GM12878 (cell line): Measurements from ENCODE around the gene CALML4. TPM values are rescaled to one million over a fixed set of nuclear protein-coding genes. Genes with fewer than 3 reads are reported as not detected.

ENCODE experiments used
- ATAC-seq: fragments of 200-7000 bp; cut with Tn5 transposase; 3 replicates; pipeline ENCODE4 v1.9.1; 2020; ENCODE audit warnings: mild to moderate bottlenecking, moderate library complexity
- BruUV-seq: library from RNA; stranded (reverse); fragments of 400-500 nt; replicated peaks from 2 replicates; lab custom pipeline; 2021; lab: Mats Ljungman, UMichigan
- CTCF ChIA-PET: fragments of 300-600 bp; sonication (Branson Sonifier 250); formaldehyde crosslinking; extraction: SDS; loops from one replicate; lab custom pipeline; 2021; ENCODE audit warnings: inconsistent platforms; lab: Yijun Ruan, JAX
- POLR2A ChIA-PET: fragments of 350-600 bp; formaldehyde crosslinking; extraction: SDS; loops from one replicate; lab custom pipeline; 2021; ENCODE audit warnings: inconsistent platforms; lab: Charles Lee
- RAD21 ChIA-PET: fragments of 300-600 bp; sonication (Branson Sonifier 250); formaldehyde crosslinking; loops from one replicate; lab custom pipeline; 2023; ENCODE audit warnings: antibody characterized with exemption; ENCODE audit not compliant: unreplicated experiment; lab: Charles Lee
- SMC1A ChIA-PET: fragments of 300-600 bp; sonication (Branson Sonifier 250); formaldehyde crosslinking; loops from one replicate; lab custom pipeline; 2023; ENCODE audit not compliant: unreplicated experiment, uncharacterized antibody; lab: Charles Lee
- DNase-seq: peaks from one replicate; pipeline ENCODE4 v3.0.0-alpha.2; 2011; ENCODE audit warnings: low read depth, low spot score
- FAIRE-seq: peaks from 3 replicates; lab custom pipeline; 2011; peaks lifted over from hg19 to GRCh38; lab: Jason Lieb, UNC
- H2AFZ ChIP-seq: 2 replicates; pipeline ENCODE4 v1.6.0; 2011; ENCODE audit warnings: low read depth, low read length, control low read depth; ENCODE audit not compliant: control insufficient read depth
- H3K27ac ChIP-seq: 2 replicates; pipeline ENCODE4 v1.5.1; 2011; ENCODE audit warnings: control low read depth; ENCODE audit not compliant: control insufficient read depth, insufficient read depth
- H3K27me3 ChIP-seq, 2 experiments: replicated peaks in 1 of 2; 2 replicates each; pipeline versions ENCODE4 v1.6.0 to v1.6.1; 2011; ENCODE audit warnings: low read length in 1 of 2; ENCODE audit not compliant: control insufficient read depth in 2 of 2, insufficient read depth in 2 of 2
- H3K36me3 ChIP-seq, 2 experiments: 2 replicates each; pipeline ENCODE4 v1.5.1; 2011; ENCODE audit warnings: low read length in 1 of 2; ENCODE audit not compliant: control insufficient read depth in 2 of 2, insufficient read depth in 2 of 2
- H3K4me1 ChIP-seq: 2 replicates; pipeline ENCODE4 v1.6.1; 2011; ENCODE audit warnings: mild to moderate bottlenecking, low read length, moderate library complexity, mixed read lengths; ENCODE audit not compliant: control insufficient read depth, insufficient read depth
- H3K4me2 ChIP-seq: 2 replicates; pipeline ENCODE4 v1.6.0; 2011; ENCODE audit warnings: control low read depth; ENCODE audit not compliant: control insufficient read depth, insufficient read depth
- H3K4me3 ChIP-seq: fragments of 200-600 bp; sonication (generic); 2 replicates; pipeline ENCODE4 v1.5.1; 2016
- H3K79me2 ChIP-seq: 2 replicates; pipeline ENCODE4 v1.6.0; 2011; ENCODE audit warnings: low read length; ENCODE audit not compliant: control insufficient read depth, insufficient read depth
- H3K9ac ChIP-seq: 2 replicates; pipeline ENCODE4 v1.8.0; 2011; ENCODE audit warnings: low read length, control low read depth, mixed read lengths; ENCODE audit not compliant: control insufficient read depth, insufficient read depth
- H3K9me3 ChIP-seq: replicated peaks from 3 replicates; pipeline ENCODE4 v1.5.1; 2011; ENCODE audit warnings: mild to moderate bottlenecking, low read length; ENCODE audit not compliant: control insufficient read depth, insufficient read depth
- H4K20me1 ChIP-seq: 2 replicates; pipeline ENCODE4 v1.6.0; 2011; ENCODE audit not compliant: control insufficient read depth, insufficient read depth
- BRCA1 ChIP-seq: IDR thresholded peaks from 2 replicates; pipeline ENCODE4 v1.6.1; 2011; ENCODE audit warnings: low read depth, low read length, improper control_type of control experiment
- CBX3 ChIP-seq: fragments of 200-600 bp; sonication (generic); IDR thresholded peaks from 2 replicates; pipeline ENCODE4 v1.6.1; 2016; ENCODE audit warnings: low read depth, borderline replicate concordance
- CTCF ChIP-seq, 3 experiments: IDR thresholded peaks in 2 of 3; conservative IDR thresholded peaks in 1 of 3; 2 replicates each; pipeline ENCODE4 v1.5.1; 2011; ENCODE audit warnings: low read depth in 3 of 3, low read length in 3 of 3, mild to moderate bottlenecking in 3 of 3, control low read depth in 2 of 3, moderate library complexity in 2 of 3, inconsistent platforms in 1 of 3, mixed read lengths in 1 of 3; ENCODE audit not compliant: control insufficient read depth in 2 of 3, insufficient read depth in 1 of 3; ENCODE audit errors: extremely low read depth in 1 of 3
- HDAC2 ChIP-seq: fragments of 200-600 bp; sonication (generic); IDR thresholded peaks from 2 replicates; pipeline ENCODE4 v1.6.1; 2017
- NFYA ChIP-seq: IDR thresholded peaks from 2 replicates; pipeline ENCODE4 v1.6.1; 2011; ENCODE audit warnings: low read depth, mild to moderate bottlenecking, low read length, improper control_type of control experiment, borderline replicate concordance
- NFYB ChIP-seq: IDR thresholded peaks from 2 replicates; pipeline ENCODE4 v1.6.1; 2011; ENCODE audit warnings: low read depth, mild to moderate bottlenecking, low read length, improper control_type of control experiment, moderate library complexity; ENCODE audit not compliant: insufficient read depth
- PAX5 ChIP-seq: IDR thresholded peaks from 2 replicates; pipeline ENCODE4 v1.6.1; 2011; ENCODE audit warnings: low read depth, low read length, borderline replicate concordance
- PBX3 ChIP-seq: IDR thresholded peaks from 2 replicates; pipeline ENCODE4 v1.6.1; 2011; ENCODE audit warnings: mild to moderate bottlenecking, low read depth, low read length, moderate library complexity; ENCODE audit not compliant: insufficient replicate concordance
- PML ChIP-seq: IDR thresholded peaks from 2 replicates; pipeline ENCODE4 v1.6.1; 2012; ENCODE audit warnings: low read length, inconsistent platforms
- RAD51 ChIP-seq: fragments of 450-650 bp; IDR thresholded peaks from 2 replicates; pipeline ENCODE4 v1.6.1; 2016; ENCODE audit warnings: moderate library complexity, mild to moderate bottlenecking, inconsistent platforms
- ZNF274 ChIP-seq: IDR thresholded peaks from one replicate; pipeline ENCODE4 v1.8.0; 2011; ENCODE audit not compliant: insufficient read length, insufficient read depth
- WGBS: methylation state at CpG from one replicate; pipeline ENCODE4 v1.1.6; 2016; ENCODE audit warnings: low lambda C conversion rate; ENCODE audit not compliant: insufficient replicate concordance, insufficient coverage; ENCODE audit errors: missing lambda C conversion rate; 5-methylcytosine and 5-hydroxymethylcytosine counted together
- in situ Hi-C: fragments of 300-500 bp; cut with MboI; formaldehyde crosslinking; loops from 9 replicates; pipeline ENCODE4 v1.14.3; 2018; ENCODE audit warnings: mixed read lengths
- intact Hi-C: fragments of 100-400 bp; cut with micrococcal nuclease; formaldehyde crosslinking; loops from one replicate; pipeline ENCODE4 v1.14.2; 2022; ENCODE audit not compliant: unreplicated experiment
- polyA plus RNA-seq, 11 experiments: library from polyadenylated mRNA; depleted of rRNA in 4 of 11; unstranded in 6 of 11; stranded (reverse) in 5 of 11; fragments of >200 nt; fragmentation: Nextera tagmentation in 4 of 11; fragmentation: Illumina TruSeq in 1 of 11; extraction: Ambion mirVana in 4 of 11; extraction: Trizol in 1 of 11; gene quantifications; 1 replicate in 1 of 11; 2 replicates in 10 of 11; pipeline versions ENCODE4 v1.2.1 to v1.2.3, GENCODE V29; 2011 to 2016; ENCODE audit warnings: inconsistent platforms in 2 of 11, missing spikeins in 2 of 11, low read depth in 1 of 11
- total RNA-seq, 4 experiments: library from RNA; depleted of rRNA in 3 of 4; stranded (reverse); fragments of >200 nt in 3 of 4; fragmentation: Illumina TruSeq in 1 of 4; extraction: Trizol in 1 of 4; gene quantifications; 2 replicates each; pipeline versions ENCODE4 v1.2.1 to v1.2.3, GENCODE V29; 2013 to 2021
- TF ChIP-seq, protein P1 (sequence below): fragments of 450-650 bp; IDR thresholded peaks from 2 replicates; pipeline ENCODE4 v1.6.1; 2016; ENCODE audit warnings: mild to moderate bottlenecking
- TF ChIP-seq, protein P2 (sequence below): fragments of 450-650 bp; conservative IDR thresholded peaks from 2 replicates; pipeline ENCODE4 v1.6.1; 2017; ENCODE audit warnings: mild to moderate bottlenecking, moderate library complexity
- TF ChIP-seq, protein P3 (sequence below): fragments of 450-650 bp; IDR thresholded peaks from 2 replicates; pipeline ENCODE4 v1.6.1; 2017; ENCODE audit warnings: antibody characterized with exemption, mild to moderate bottlenecking, moderate library complexity

The CALML4 gene
- total and polyA plus RNA-seq, 10 of the 15 experiments (the other 5 are each of a cell fraction or from before 2014, with no cell fraction given), result 1.7 to 15.9 (median 5.1) TPM

GRCh38 chr15:68227643-68228142 is 22.6 kb upstream of the CALML4 start:
- intact Hi-C loops (loop anchor here (5.0 kb wide), 1 partner anchor 365 kb away; no protein-coding TSS in a partner anchor), in situ Hi-C loops (no loop called here)
- ChIA-PET POLR2A (interaction anchor here (1.1 kb wide), 1 partner anchor 174 kb away, joined by 3 read pairs; the partner anchor contains the start of gene PIAS1), SMC1A (interaction anchor here (0.7 to 2.2 kb wide), 5 partner anchors 11 to 365 kb away, joined by 3 to 8 read pairs (median 4); no protein-coding TSS in a partner anchor), RAD21 (interaction anchor here (1.1 to 1.4 kb wide), 2 partner anchors 37 to 49 kb away, joined by 3 read pairs; partner anchors contain the start of gene FEM1B), CTCF (no interaction called here)
- H4K20me1 ChIP-seq, result no peaks in the 10 kb centered on the region
- no peaks in the 10 kb centered on the region for H3K9me3 ChIP-seq
- no peaks in the 10 kb centered on the region; a peak in 1 of 4 replicates for H3K36me3 ChIP-seq
- no peaks in the 10 kb centered on the region for H3K27me3 ChIP-seq
- FAIRE-seq, result no peak
- peak overlapping the region; percentile 90 for H3K27ac ChIP-seq
- BruUV-seq, result no TSS peak
- peak overlapping the region; percentile 84 for H3K4me2 ChIP-seq
- peak overlapping the region; percentile 15 for H2AFZ ChIP-seq
- peak overlapping the region; percentile 99 for H3K4me3 ChIP-seq
- H3K9ac ChIP-seq, result peak overlapping the region; percentile 90
- peaks cover 43% of the 10 kb centered on the region for H3K4me1 ChIP-seq
- DNase-seq, result no peak
- peaks cover 61% of the 10 kb centered on the region for H3K79me2 ChIP-seq
- 33% methylated on average over 9 of the region's 9 CpGs for WGBS
- peak; percentile 5 for ATAC-seq
- TF ChIP-seq NFYA (no peak), HDAC2 (no peak), PAX5 (no peak), BRCA1 (no peak), PML (no peak), RAD51 (no peak), NFYB (no peak), ZNF274 (no peak), CTCF (IDR thresholded peaks at IDR 0.05 in 2 of 3, conservative IDR thresholded peaks at IDR 0.05 in 1 of 3; ENCODE audit: control insufficient read depth in 2 of 3, extremely low read depth in 1 of 3, insufficient read depth in 1 of 3, low read depth in 3 of 3, low read length in 3 of 3) (no peak), CBX3 (no peak), PBX3 (no peak)
- TF ChIP-seq, protein P1, sequence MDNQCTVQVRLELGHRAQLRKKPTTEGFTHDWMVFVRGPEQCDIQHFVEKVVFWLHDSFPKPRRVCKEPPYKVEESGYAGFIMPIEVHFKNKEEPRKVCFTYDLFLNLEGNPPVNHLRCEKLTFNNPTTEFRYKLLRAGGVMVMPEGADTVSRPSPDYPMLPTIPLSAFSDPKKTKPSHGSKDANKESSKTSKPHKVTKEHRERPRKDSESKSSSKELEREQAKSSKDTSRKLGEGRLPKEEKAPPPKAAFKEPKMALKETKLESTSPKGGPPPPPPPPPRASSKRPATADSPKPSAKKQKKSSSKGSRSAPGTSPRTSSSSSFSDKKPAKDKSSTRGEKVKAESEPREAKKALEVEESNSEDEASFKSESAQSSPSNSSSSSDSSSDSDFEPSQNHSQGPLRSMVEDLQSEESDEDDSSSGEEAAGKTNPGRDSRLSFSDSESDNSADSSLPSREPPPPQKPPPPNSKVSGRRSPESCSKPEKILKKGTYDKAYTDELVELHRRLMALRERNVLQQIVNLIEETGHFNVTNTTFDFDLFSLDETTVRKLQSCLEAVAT, result no peak
- TF ChIP-seq, protein P2, sequence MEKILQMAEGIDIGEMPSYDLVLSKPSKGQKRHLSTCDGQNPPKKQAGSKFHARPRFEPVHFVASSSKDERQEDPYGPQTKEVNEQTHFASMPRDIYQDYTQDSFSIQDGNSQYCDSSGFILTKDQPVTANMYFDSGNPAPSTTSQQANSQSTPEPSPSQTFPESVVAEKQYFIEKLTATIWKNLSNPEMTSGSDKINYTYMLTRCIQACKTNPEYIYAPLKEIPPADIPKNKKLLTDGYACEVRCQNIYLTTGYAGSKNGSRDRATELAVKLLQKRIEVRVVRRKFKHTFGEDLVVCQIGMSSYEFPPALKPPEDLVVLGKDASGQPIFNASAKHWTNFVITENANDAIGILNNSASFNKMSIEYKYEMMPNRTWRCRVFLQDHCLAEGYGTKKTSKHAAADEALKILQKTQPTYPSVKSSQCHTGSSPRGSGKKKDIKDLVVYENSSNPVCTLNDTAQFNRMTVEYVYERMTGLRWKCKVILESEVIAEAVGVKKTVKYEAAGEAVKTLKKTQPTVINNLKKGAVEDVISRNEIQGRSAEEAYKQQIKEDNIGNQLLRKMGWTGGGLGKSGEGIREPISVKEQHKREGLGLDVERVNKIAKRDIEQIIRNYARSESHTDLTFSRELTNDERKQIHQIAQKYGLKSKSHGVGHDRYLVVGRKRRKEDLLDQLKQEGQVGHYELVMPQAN, result no peak
- TF ChIP-seq, protein P3, sequence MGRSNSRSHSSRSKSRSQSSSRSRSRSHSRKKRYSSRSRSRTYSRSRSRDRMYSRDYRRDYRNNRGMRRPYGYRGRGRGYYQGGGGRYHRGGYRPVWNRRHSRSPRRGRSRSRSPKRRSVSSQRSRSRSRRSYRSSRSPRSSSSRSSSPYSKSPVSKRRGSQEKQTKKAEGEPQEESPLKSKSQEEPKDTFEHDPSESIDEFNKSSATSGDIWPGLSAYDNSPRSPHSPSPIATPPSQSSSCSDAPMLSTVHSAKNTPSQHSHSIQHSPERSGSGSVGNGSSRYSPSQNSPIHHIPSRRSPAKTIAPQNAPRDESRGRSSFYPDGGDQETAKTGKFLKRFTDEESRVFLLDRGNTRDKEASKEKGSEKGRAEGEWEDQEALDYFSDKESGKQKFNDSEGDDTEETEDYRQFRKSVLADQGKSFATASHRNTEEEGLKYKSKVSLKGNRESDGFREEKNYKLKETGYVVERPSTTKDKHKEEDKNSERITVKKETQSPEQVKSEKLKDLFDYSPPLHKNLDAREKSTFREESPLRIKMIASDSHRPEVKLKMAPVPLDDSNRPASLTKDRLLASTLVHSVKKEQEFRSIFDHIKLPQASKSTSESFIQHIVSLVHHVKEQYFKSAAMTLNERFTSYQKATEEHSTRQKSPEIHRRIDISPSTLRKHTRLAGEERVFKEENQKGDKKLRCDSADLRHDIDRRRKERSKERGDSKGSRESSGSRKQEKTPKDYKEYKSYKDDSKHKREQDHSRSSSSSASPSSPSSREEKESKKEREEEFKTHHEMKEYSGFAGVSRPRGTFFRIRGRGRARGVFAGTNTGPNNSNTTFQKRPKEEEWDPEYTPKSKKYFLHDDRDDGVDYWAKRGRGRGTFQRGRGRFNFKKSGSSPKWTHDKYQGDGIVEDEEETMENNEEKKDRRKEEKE, result no peak
